Measurements from ENCODE around the gene IFIT2.

GRCh38 chr10:89304446-89304845 lies 2.6 kb downstream of the IFIT2 start:
- TF ChIP-seq CTCF (IDR thresholded peaks at IDR 0.05; ENCODE audit: low read depth, low read length) (no peak), POLR2A (IDR thresholded peaks at IDR 0.05; ENCODE audit: extremely low read depth, insufficient read length) (no peak), MAX (IDR thresholded peaks at IDR 0.05; ENCODE audit: low read depth, low read length) (no peak), MYC (IDR thresholded peaks at IDR 0.05; ENCODE audit: low read depth, low read length) (no peak)

Measured in NB4 (cell line).